DND-41 (cell line): ENCODE data around the gene CDR2.

ENCODE experiments used
- ATAC-seq: fragments of 200-7000 bp; cut with Tn5 transposase; 3 replicates; pipeline ENCODE4 v1.9.1; 2021; ENCODE audit warnings: low read depth; ENCODE audit not compliant: insufficient read depth
- DNase-seq: peaks from one replicate; pipeline ENCODE4 v3.0.0-alpha.2; 2020
- H2AFZ ChIP-seq: 2 replicates; pipeline ENCODE4 v1.6.0; 2012; ENCODE audit warnings: low read depth, low read length
- H3K27ac ChIP-seq: 2 replicates; pipeline ENCODE4 v1.5.1; 2012; ENCODE audit warnings: low read length, inconsistent platforms
- H3K27me3 ChIP-seq: fragments of 200-600 bp; sonication (generic); 2 replicates; pipeline ENCODE4 v1.6.0; 2012; ENCODE audit warnings: low read length, mild to moderate bottlenecking, inconsistent platforms; ENCODE audit not compliant: insufficient read depth, poor library complexity
- H3K36me3 ChIP-seq: 2 replicates; pipeline ENCODE4 v1.5.1; 2012; ENCODE audit warnings: low read length, inconsistent platforms; ENCODE audit not compliant: insufficient read depth
- H3K4me1 ChIP-seq: 2 replicates; pipeline ENCODE4 v1.5.1; 2012; ENCODE audit warnings: mild to moderate bottlenecking, low read length; ENCODE audit not compliant: insufficient read depth
- H3K4me2 ChIP-seq: 2 replicates; pipeline ENCODE4 v1.6.0; 2012; ENCODE audit warnings: mild to moderate bottlenecking, moderate library complexity, low read length, inconsistent platforms; ENCODE audit not compliant: insufficient read depth
- H3K4me3 ChIP-seq, 2 experiments: fragments of 200-600 bp in 1 of 2; shearing (Covaris generic) in 1 of 2; 2 replicates each; pipeline ENCODE4 v1.5.1; 2012 to 2016; ENCODE audit warnings: inconsistent platforms in 2 of 2, low read length in 2 of 2, mild to moderate bottlenecking in 2 of 2, low read depth in 1 of 2, moderate library complexity in 1 of 2
- H3K79me2 ChIP-seq: 2 replicates; pipeline ENCODE4 v1.6.0; 2012; ENCODE audit warnings: low read length, inconsistent platforms; ENCODE audit not compliant: insufficient read depth
- H3K9ac ChIP-seq: 2 replicates; pipeline ENCODE4 v1.6.0; 2012; ENCODE audit warnings: low read depth, mild to moderate bottlenecking, inconsistent platforms, low read length, moderate library complexity
- H3K9me3 ChIP-seq: 2 replicates; pipeline ENCODE4 v1.5.1; 2012; ENCODE audit warnings: low read length, moderate library complexity, mild to moderate bottlenecking, inconsistent platforms; ENCODE audit not compliant: insufficient read depth, severe bottlenecking
- H4K20me1 ChIP-seq: 2 replicates; pipeline ENCODE4 v1.6.0; 2012; ENCODE audit warnings: low read length; ENCODE audit not compliant: insufficient read depth
- CTCF ChIP-seq: IDR thresholded peaks from 2 replicates; pipeline ENCODE4 v1.5.1; 2012; ENCODE audit warnings: borderline replicate concordance, low read length, moderate library complexity, mild to moderate bottlenecking; ENCODE audit not compliant: poor library complexity, severe bottlenecking; ENCODE audit errors: extremely low read depth
- EZH2 ChIP-seq: IDR thresholded peaks from 3 replicates; pipeline ENCODE4 v1.6.1; 2012; ENCODE audit warnings: borderline replicate concordance, low read depth, mild to moderate bottlenecking, moderate library complexity, low read length, inconsistent platforms; ENCODE audit not compliant: severe bottlenecking

CDR2 gene

DNA sequence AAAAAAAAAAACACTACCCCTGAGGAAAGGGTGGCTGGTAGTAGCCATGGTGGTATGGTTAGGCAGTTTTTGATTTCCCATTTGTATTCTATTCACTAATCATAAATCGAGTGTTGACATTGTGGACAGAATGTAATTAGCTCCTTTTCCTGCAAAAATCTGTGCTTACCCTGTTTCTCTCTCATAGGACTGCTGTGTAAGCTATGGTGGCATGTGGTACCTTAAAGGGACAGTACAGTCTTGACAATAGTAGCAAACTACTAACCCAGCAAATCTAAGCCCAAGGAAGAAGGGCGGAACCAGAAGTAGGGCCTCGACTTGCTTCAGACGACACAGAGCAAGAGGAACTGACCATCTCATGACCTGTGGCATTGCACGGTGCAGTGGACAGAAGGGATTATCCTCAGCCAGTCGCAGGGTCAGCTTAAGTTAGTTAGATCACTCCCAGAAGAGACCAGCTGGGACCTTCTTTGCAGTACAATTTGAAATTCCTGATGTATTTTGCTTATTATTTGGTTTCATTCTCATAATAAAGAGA, 40.9 kb downstream of the CDR2 start:
- DNase-seq (no peak), ATAC-seq (no peak)
- Histone ChIP-seq H3K27me3 (no peaks in the 10 kb centered on the region), H3K79me2 (no peaks in the 10 kb centered on the region), H3K27ac (no peak overlapping the region), H3K4me3 (no peak overlapping the region), H3K4me1 (no peaks in the 10 kb centered on the region), H4K20me1 (peaks cover 4% of the 10 kb centered on the region; the same call in 1 of the 2 replicates), H2AFZ (no peak overlapping the region), H3K36me3 (peaks cover 82% of the 10 kb centered on the region), H3K9ac (no peak overlapping the region), H3K9me3 (peaks cover 12% of the 10 kb centered on the region), H3K4me2 (no peak overlapping the region)
- TF ChIP-seq CTCF (no peak), EZH2 (no peak)

DNA sequence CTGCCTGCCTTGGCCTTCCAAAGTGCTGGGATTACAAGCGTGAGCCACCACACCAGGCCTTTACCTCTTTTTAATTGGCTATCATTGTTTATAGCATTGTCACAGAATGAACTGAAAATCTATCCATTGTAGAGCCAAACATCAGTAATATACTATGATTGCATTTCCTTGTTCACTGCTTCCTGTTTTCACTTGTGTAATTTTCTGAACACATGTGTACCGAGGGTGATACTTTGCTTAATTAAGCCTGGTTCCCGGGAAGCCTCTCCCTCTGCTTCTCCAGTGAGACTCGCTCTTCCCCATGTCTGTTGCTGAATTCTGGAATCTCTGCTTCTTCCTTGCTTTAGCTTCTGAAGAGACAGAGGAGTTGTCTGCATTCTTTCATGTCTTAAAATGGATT, 44.1 kb downstream of the CDR2 start:
- Histone ChIP-seq H3K4me2 (no peak overlapping the region), H3K9me3 (no peaks in the 10 kb centered on the region), H3K36me3 (peaks cover 98% of the 10 kb centered on the region), H3K4me1 (no peaks in the 10 kb centered on the region), H3K27ac (no peak overlapping the region), H2AFZ (no peak overlapping the region), H3K9ac (no peak overlapping the region), H3K79me2 (no peaks in the 10 kb centered on the region), H3K4me3 (no peak overlapping the region), H3K27me3 (no peaks in the 10 kb centered on the region), H4K20me1 (peaks cover 19% of the 10 kb centered on the region; the same call in 1 of the 2 replicates)
- ATAC-seq (no peak), DNase-seq (no peak)
- TF ChIP-seq EZH2 (no peak), CTCF (no peak)

GRCh38 chr16:22329199-22329695, 45.2 kb downstream of the CDR2 start:
- no peak overlapping the region for H3K4me2 ChIP-seq
- no peak overlapping the region for H3K4me3 ChIP-seq
- ATAC-seq (no peak), DNase-seq (no peak)
- H3K27me3 ChIP-seq: no peaks in the 10 kb centered on the region
- H3K9ac ChIP-seq: no peak overlapping the region
- H3K9me3 ChIP-seq: no peaks in the 10 kb centered on the region
- TF ChIP-seq EZH2 (no peak), CTCF (no peak)
- H3K36me3 ChIP-seq: peaks cover 98% of the 10 kb centered on the region
- no peaks in the 10 kb centered on the region for H3K79me2 ChIP-seq
- no peaks in the 10 kb centered on the region for H3K4me1 ChIP-seq
- peaks cover 24% of the 10 kb centered on the region; the same call in 1 of the 2 replicates for H4K20me1 ChIP-seq
- no peak overlapping the region for H3K27ac ChIP-seq
- no peak overlapping the region for H2AFZ ChIP-seq
